ENCODE data around the gene DCBLD1.

Gene DCBLD1

DNA sequence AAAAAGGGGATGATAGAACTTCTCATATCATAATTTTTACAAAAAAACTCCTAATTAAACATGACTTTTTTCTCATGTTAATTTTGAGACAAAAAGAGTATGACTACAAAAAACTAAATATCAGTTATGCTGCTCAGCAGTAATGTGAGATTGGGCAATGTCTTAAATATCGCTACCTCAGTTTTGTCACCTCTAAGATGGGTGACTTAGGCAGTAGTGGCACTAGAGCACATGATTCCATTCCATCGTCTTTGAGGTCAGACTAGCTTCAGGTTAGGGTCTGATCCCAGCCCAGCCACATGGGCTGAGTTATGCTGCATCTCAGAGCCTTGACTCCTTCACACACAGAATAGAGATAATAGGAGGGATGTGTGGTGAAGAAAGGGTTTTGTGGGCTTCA, 11.0 kb downstream of the DCBLD1 start:
- ChIA-PET POLR2A (interaction anchor here (2.0 kb wide), 1 partner anchor 10 kb away, joined by 11 read pairs; no protein-coding TSS in a partner anchor), CTCF (interaction anchor here (0.5 to 1.1 kb wide), 6 partner anchors 16 to 366 kb away, joined by 3 to 4 read pairs (median 4); no protein-coding TSS in a partner anchor)
- Histone ChIP-seq H3K4me1 (ENCODE audit: control insufficient read depth, insufficient read depth, low read length) (peaks cover 8% of the 10 kb centered on the region), H3K36me3 (ENCODE audit: control insufficient read depth in 2 of 2, insufficient read depth in 1 of 2, low read length in 2 of 2) (no peaks in the 10 kb centered on the region), H3K4me3 (ENCODE audit: low read depth, low read length) (no peak overlapping the region), H3K9me3 (ENCODE audit: control insufficient read depth, insufficient read depth, low read depth, low read length) (no peaks in the 10 kb centered on the region), H3K27ac (ENCODE audit: extremely low read depth, low read depth, low read length) (no peak overlapping the region)
- TF ChIP-seq, protein P1, sequence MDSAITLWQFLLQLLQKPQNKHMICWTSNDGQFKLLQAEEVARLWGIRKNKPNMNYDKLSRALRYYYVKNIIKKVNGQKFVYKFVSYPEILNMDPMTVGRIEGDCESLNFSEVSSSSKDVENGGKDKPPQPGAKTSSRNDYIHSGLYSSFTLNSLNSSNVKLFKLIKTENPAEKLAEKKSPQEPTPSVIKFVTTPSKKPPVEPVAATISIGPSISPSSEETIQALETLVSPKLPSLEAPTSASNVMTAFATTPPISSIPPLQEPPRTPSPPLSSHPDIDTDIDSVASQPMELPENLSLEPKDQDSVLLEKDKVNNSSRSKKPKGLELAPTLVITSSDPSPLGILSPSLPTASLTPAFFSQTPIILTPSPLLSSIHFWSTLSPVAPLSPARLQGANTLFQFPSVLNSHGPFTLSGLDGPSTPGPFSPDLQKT (IDR thresholded peaks at IDR 0.05; ENCODE audit: borderline replicate concordance, low read depth, low read length): no peak
- TF ChIP-seq ZBTB17 (tag by site-specific recombination; IDR thresholded peaks at IDR 0.05) (no peak), IKZF3 (tag by site-specific recombination; IDR thresholded peaks at IDR 0.05) (no peak), ZNF324 (tag by site-specific recombination; IDR thresholded peaks at IDR 0.05) (no peak), MYNN (tag by site-specific recombination; IDR thresholded peaks at IDR 0.05; ENCODE audit: borderline replicate concordance) (no peak), HOXA7 (CRISPR knock-in tag; IDR thresholded peaks at IDR 0.05; ENCODE audit: borderline replicate concordance) (no peak), MEIS1 (CRISPR knock-in tag; IDR thresholded peaks at IDR 0.05; ENCODE audit: borderline replicate concordance) (no peak), YY2 (tag by site-specific recombination; IDR thresholded peaks at IDR 0.05) (no peak), SP3 (tag by site-specific recombination; IDR thresholded peaks at IDR 0.05) (no peak), ZNF664 (tag by site-specific recombination; IDR thresholded peaks at IDR 0.05) (no peak), FEZF1 (tag by site-specific recombination; IDR thresholded peaks at IDR 0.05) (no peak), ZNF571 (tag by site-specific recombination; IDR thresholded peaks at IDR 0.05) (no peak)
- TF ChIP-seq, protein P2, sequence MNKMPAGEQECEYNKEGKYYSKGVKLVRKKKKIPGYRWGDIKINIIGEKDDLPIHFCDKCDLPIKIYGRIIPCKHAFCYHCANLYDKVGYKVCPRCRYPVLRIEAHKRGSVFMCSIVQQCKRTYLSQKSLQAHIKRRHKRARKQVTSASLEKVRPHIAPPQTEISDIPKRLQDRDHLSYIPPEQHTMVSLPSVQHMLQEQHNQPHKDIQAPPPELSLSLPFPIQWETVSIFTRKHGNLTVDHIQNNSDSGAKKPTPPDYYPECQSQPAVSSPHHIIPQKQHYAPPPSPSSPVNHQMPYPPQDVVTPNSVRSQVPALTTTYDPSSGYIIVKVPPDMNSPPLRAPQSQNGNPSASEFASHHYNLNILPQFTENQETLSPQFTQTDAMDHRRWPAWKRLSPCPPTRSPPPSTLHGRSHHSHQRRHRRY (tag by site-specific recombination; IDR thresholded peaks at IDR 0.05): no peak

DNA sequence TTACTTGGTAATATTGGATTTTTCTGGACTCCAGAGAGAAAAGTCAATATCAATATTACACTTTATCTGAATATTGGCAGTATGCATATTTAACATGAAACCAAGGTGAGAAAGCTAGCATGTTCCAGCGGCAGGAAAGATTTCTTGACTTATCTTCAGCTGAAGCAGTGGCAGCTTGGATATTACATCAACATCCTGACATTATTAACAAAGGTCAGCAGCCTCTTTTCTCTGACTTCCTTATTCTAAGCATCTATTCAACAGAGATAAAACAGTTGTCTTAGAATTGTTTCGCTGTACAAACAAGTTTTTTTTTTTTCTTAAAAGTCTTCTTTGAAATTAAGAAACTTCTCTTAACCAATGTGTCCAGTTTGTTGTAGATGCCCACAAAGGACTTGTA, 11.8 kb downstream of the DCBLD1 start:
- POLR2A ChIA-PET: interaction anchor here (0.7 to 2.0 kb wide), 3 partner anchors 11 to 1236 kb away, joined by 3 to 11 read pairs (median 4); no protein-coding TSS in a partner anchor
- no peaks in the 10 kb centered on the region for H3K9me3 ChIP-seq (ENCODE audit: control insufficient read depth, insufficient read depth, low read depth, low read length)
- CTCF ChIA-PET: interaction anchor here (0.7 to 1.1 kb wide), 4 partner anchors 10 to 45 kb away, joined by 3 to 5 read pairs (median 4); no protein-coding TSS in a partner anchor
- H3K36me3 ChIP-seq (ENCODE audit: control insufficient read depth in 2 of 2, insufficient read depth in 1 of 2, low read length in 2 of 2): no peaks in the 10 kb centered on the region
- H3K4me3 ChIP-seq (ENCODE audit: low read depth, low read length): no peak overlapping the region
- TF ChIP-seq GLIS1 (tag by site-specific recombination; IDR thresholded peaks at IDR 0.05): no peak
- TF ChIP-seq SP2 (tag by site-specific recombination; IDR thresholded peaks at IDR 0.05): no peak
- TF ChIP-seq ZNF157 (tag by site-specific recombination; IDR thresholded peaks at IDR 0.05): no peak
- no peak for TF ChIP-seq PRDM1 (tag by site-specific recombination; IDR thresholded peaks at IDR 0.05)
- no peak for TF ChIP-seq ZNF670 (tag by site-specific recombination; IDR thresholded peaks at IDR 0.05; ENCODE audit: low read depth)
- TF ChIP-seq ZNF555 (tag by site-specific recombination; conservative IDR thresholded peaks at IDR 0.05): no peak
- TF ChIP-seq MYNN (tag by site-specific recombination; IDR thresholded peaks at IDR 0.05; ENCODE audit: borderline replicate concordance): no peak
- no peak for TF ChIP-seq TRIM28 (IDR thresholded peaks at IDR 0.05; ENCODE audit: borderline replicate concordance, low read length)
- TF ChIP-seq, protein P3, sequence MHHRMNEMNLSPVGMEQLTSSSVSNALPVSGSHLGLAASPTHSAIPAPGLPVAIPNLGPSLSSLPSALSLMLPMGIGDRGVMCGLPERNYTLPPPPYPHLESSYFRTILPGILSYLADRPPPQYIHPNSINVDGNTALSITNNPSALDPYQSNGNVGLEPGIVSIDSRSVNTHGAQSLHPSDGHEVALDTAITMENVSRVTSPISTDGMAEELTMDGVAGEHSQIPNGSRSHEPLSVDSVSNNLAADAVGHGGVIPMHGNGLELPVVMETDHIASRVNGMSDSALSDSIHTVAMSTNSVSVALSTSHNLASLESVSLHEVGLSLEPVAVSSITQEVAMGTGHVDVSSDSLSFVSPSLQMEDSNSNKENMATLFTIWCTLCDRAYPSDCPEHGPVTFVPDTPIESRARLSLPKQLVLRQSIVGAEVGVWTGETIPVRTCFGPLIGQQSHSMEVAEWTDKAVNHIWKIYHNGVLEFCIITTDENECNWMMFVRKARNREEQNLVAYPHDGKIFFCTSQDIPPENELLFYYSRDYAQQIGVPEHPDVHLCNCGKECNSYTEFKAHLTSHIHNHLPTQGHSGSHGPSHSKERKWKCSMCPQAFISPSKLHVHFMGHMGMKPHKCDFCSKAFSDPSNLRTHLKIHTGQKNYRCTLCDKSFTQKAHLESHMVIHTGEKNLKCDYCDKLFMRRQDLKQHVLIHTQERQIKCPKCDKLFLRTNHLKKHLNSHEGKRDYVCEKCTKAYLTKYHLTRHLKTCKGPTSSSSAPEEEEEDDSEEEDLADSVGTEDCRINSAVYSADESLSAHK (tag by site-specific recombination; IDR thresholded peaks at IDR 0.05): no peak
- TF ChIP-seq SALL2 (tag by site-specific recombination; IDR thresholded peaks at IDR 0.05; ENCODE audit: borderline replicate concordance): no peak
- TF ChIP-seq, protein P4, sequence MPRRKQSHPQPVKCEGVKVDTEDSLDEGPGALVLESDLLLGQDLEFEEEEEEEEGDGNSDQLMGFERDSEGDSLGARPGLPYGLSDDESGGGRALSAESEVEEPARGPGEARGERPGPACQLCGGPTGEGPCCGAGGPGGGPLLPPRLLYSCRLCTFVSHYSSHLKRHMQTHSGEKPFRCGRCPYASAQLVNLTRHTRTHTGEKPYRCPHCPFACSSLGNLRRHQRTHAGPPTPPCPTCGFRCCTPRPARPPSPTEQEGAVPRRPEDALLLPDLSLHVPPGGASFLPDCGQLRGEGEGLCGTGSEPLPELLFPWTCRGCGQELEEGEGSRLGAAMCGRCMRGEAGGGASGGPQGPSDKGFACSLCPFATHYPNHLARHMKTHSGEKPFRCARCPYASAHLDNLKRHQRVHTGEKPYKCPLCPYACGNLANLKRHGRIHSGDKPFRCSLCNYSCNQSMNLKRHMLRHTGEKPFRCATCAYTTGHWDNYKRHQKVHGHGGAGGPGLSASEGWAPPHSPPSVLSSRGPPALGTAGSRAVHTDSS (tag by site-specific recombination; IDR thresholded peaks at IDR 0.05): no peak
- TF ChIP-seq ZNF549 (tag by site-specific recombination; IDR thresholded peaks at IDR 0.05): no peak
- no peak for TF ChIP-seq ZNF302 (tag by site-specific recombination; IDR thresholded peaks at IDR 0.05; ENCODE audit: low read depth)
- TF ChIP-seq FEZF1 (tag by site-specific recombination; IDR thresholded peaks at IDR 0.05): no peak
- no peak overlapping the region for H3K27ac ChIP-seq (ENCODE audit: extremely low read depth, low read depth, low read length)
- H3K4me1 ChIP-seq (ENCODE audit: control insufficient read depth, insufficient read depth, low read length): peaks cover 8% of the 10 kb centered on the region
